HG03439 (cell line): ENCODE data around the gene NPSR1.
"Not testable (repeated sequence)": the region's sequence is repeated elsewhere in the genome, so short reads cannot be mapped to it uniquely, and the experiment has no call there.

ENCODE experiments used
- ATAC-seq: cut with Tn5 transposase; IDR thresholded peaks from one replicate; pipeline ENCODE4 v1.9.1; 2021; ENCODE audit warnings: mild to moderate bottlenecking, moderate library complexity; ENCODE audit not compliant: unreplicated experiment

The NPSR1 gene

GRCh38 chr7:34868602-34869001 lies 210.6 kb downstream of the NPSR1 start:
- not testable (repeated sequence) for ATAC-seq

- ATAC-seq = no peak
Measured at GRCh38 chr7:34869057-34869456, 211.0 kb downstream of the NPSR1 start.

DNA sequence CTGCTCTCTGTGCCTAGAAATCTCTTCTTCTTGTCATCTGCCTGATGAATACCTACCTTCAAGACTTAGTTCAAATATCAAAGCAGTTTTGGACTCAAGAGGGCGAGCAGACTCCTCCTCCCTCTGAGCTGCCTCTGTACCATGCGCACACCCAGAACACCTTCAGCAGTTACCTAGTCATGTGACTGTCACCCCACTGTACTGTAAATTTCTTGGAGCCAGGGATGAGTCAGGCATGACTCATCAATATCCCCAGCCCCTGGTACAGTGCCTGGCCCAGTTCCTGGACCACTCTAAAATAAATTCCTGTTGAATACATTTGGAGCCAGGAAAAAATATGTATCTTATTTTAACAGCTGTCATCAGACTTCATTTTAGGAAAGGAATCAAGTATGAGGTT lies 212.0 kb downstream of the NPSR1 start:
- not testable (repeated sequence) for ATAC-seq

- ATAC-seq = not testable (repeated sequence)
Measured at GRCh38 chr7:34874329-34874728, 216.3 kb downstream of the NPSR1 start.

DNA sequence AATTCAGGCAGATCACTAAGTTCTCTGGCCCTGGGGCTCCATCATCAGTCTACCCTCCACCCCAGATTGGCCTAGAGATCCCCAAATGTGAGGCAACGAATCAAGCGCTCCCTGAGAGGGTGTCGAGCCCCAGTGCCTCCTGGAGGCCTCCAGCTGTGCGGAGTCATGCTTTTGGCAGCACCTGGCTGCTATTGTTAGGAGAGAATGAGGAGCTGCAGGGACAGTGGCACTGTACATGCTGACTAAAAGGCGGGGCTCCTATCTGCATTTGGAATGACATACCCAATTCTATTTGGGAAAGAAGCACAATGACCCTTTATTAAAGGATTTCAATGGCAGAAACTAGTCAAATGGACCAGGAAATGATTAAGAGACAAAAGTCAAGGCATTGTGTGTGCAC lies 217.5 kb downstream of the NPSR1 start:
- no peak for ATAC-seq

- ATAC-seq = not testable (repeated sequence)
Measured at GRCh38 chr7:34878944-34879735, 221.1 kb downstream of the NPSR1 start.

- no peak for ATAC-seq
Measured at GRCh38 chr7:34879871-34880270, 221.9 kb downstream of the NPSR1 start.

DNA sequence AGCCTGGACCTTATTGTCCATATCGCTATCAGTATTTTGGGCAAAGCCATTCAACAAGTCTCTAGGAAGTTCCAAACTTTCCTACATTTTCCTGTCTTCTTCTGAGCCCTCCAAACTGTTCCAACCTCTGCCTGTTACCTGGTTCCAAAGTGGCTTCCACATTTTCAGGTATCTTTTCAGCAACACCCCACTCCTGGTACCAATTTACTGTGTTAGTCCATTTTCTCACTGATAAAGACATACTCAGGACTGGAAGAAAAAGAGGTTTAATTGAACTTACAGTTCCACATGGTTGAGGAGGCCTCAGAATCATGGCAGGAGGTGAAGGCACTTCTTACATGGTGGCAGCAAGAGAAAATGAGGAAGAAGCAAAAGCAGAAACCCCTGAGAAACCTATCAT lies 225.8 kb downstream of the NPSR1 start:
- ATAC-seq = not testable (repeated sequence)

DNA sequence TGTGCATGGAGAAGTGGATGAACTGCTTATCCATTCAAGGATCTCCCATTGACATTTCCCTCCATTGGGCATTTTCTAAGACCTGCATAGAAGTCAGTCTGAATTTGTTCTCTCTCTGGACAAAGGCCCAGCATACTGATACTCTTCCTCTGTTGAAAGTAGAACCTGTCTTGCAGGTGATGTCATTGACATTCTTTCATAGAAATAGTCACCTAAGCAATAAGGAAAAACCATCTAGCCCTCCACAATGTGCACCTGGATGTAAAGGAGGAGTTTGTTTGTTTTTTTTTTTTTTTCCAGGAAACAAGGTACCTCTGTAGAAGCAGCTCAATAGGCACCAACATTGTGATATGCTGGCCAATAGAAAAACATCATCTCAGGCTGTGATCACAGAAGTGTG lies 228.8 kb downstream of the NPSR1 start:
- ATAC-seq = no peak

DNA sequence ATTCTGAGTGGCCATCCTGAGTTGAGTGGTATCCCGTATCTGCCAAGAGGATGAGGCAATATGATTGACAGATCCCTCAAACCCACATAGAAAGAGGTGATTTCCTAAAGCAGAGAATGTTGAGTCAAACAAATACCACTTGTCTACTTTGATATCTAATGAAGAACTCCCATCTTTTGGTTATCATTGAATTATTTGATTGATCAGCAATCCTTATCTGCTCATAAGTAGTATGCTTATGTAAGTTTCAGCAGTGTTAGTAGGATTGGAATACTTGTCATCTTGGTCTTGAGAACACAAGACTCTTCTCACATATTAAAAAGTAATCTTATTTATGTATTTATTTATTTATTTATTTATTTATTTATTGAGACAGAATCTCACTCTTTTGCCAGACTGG lies 231.9 kb downstream of the NPSR1 start:
- ATAC-seq = no peak

GRCh38 chr7:34895202-34895601 lies 237.2 kb downstream of the NPSR1 start:
- no peak for ATAC-seq
